ENCODE measurements around the gene TMEM109.

Gene TMEM109

DNA sequence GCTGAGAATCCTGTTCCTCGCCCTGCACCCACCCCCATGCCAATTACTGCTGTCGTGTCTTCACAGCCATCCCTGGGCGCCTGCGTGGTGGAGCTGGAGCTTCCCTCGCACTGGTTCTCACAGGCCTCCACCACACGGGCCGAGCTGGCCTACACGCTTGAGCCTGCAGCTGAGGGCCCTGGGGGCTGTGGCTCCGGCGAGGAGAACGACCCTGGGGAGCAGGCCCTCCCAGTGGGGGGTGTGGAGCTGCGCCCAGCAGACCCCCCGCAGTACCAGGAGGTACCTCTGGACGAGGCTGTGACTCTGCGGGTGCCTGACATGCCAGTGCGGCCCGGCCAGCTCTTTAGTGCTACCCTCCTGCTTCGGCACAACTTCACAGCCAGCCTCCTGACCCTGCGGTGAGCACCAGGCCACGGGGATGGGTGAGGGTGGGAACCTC, 14.6 kb downstream of the TMEM109 start:
- Histone ChIP-seq H3K4me1 (peaks cover 3% of the 10 kb centered on the region; the same call in 1 of the 2 replicates), H3K27me3 (no peaks in the 10 kb centered on the region), H3K9me3 (no peaks in the 10 kb centered on the region), H3K4me3 (ENCODE audit: low read depth, low read length) (no peak overlapping the region), H3K36me3 (peaks cover 14% of the 10 kb centered on the region)
- TF ChIP-seq, protein P1, sequence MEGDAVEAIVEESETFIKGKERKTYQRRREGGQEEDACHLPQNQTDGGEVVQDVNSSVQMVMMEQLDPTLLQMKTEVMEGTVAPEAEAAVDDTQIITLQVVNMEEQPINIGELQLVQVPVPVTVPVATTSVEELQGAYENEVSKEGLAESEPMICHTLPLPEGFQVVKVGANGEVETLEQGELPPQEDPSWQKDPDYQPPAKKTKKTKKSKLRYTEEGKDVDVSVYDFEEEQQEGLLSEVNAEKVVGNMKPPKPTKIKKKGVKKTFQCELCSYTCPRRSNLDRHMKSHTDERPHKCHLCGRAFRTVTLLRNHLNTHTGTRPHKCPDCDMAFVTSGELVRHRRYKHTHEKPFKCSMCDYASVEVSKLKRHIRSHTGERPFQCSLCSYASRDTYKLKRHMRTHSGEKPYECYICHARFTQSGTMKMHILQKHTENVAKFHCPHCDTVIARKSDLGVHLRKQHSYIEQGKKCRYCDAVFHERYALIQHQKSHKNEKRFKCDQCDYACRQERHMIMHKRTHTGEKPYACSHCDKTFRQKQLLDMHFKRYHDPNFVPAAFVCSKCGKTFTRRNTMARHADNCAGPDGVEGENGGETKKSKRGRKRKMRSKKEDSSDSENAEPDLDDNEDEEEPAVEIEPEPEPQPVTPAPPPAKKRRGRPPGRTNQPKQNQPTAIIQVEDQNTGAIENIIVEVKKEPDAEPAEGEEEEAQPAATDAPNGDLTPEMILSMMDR (IDR thresholded peaks at IDR 0.05; ENCODE audit: low read depth, low read length): no peak
- DNase-seq: no peak

GRCh38 chr11:60929764-60930163, 15.8 kb downstream of the TMEM109 start:
- Histone ChIP-seq H3K9me3 (no peaks in the 10 kb centered on the region), H3K36me3 (peaks cover 14% of the 10 kb centered on the region), H3K4me3 (ENCODE audit: low read depth, low read length) (no peak overlapping the region), H3K27me3 (no peaks in the 10 kb centered on the region), H3K4me1 (no peaks in the 10 kb centered on the region)
- no peak for DNase-seq
- TF ChIP-seq, protein P1 (IDR thresholded peaks at IDR 0.05; ENCODE audit: low read depth, low read length): no peak

GRCh38 chr11:60930394-60930793, 16.4 kb downstream of the TMEM109 start:
- TF ChIP-seq, protein P1 (IDR thresholded peaks at IDR 0.05; ENCODE audit: low read depth, low read length): no peak
- peaks cover 16% of the 10 kb centered on the region for H3K36me3 ChIP-seq
- no peaks in the 10 kb centered on the region for H3K27me3 ChIP-seq
- no peaks in the 10 kb centered on the region for H3K4me1 ChIP-seq
- DNase-seq: no peak
- no peaks in the 10 kb centered on the region for H3K9me3 ChIP-seq
- no peak overlapping the region for H3K4me3 ChIP-seq (ENCODE audit: low read depth, low read length)

- H3K4me3 ChIP-seq (ENCODE audit: low read depth, low read length): no peak overlapping the region
- TF ChIP-seq, protein P1 (IDR thresholded peaks at IDR 0.05; ENCODE audit: low read depth, low read length): no peak
- no peak for DNase-seq
- peaks cover 16% of the 10 kb centered on the region for H3K36me3 ChIP-seq
- H3K27me3 ChIP-seq: no peaks in the 10 kb centered on the region
- H3K9me3 ChIP-seq: no peaks in the 10 kb centered on the region
- H3K4me1 ChIP-seq: no peaks in the 10 kb centered on the region
These were observed 18.0 kb downstream of the TMEM109 start for GRCh38 chr11:60931917-60932316.

DNA sequence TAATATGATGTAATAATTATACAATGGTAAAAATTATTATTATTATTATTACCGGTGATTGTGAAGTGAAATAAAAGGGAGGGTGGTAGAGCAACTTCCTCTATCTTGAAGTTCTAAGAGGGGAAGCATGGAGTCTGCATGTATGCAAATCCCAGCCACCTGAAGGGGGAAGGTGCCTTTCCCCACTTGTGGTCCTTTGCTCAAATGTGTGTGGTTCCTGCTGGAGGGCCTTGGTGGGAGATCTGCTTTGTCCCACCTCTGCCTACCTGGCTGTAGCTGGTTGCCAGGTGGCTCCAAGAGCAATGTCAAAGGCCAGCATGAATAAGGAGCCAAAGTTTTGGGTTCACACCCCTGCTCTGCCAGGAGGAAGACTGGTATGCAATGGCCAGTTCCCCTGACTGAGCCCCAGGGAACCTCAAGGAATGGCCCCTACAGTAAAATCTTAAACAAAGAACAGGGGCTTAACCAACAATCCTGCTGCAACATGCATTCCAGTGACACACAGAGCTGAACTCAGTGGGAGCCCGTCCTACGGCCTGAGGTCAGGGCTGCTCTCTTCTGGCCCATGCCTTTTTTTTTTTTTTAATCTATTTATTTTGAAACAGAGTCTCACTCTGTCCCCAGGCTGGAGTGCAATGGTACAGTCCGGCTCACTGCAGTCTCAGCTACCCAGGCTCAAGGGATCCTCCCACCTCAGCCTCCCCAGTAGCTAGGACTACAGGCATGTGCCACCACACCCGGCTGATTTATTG, 18.8 kb downstream of the TMEM109 start:
- Histone ChIP-seq H3K27me3 (no peaks in the 10 kb centered on the region), H3K36me3 (peaks cover 13% of the 10 kb centered on the region), H3K9me3 (no peaks in the 10 kb centered on the region), H3K4me1 (no peaks in the 10 kb centered on the region), H3K4me3 (ENCODE audit: low read depth, low read length) (no peak overlapping the region)
- TF ChIP-seq, protein P1 (IDR thresholded peaks at IDR 0.05; ENCODE audit: low read depth, low read length): no peak
- DNase-seq: no peak

DNA sequence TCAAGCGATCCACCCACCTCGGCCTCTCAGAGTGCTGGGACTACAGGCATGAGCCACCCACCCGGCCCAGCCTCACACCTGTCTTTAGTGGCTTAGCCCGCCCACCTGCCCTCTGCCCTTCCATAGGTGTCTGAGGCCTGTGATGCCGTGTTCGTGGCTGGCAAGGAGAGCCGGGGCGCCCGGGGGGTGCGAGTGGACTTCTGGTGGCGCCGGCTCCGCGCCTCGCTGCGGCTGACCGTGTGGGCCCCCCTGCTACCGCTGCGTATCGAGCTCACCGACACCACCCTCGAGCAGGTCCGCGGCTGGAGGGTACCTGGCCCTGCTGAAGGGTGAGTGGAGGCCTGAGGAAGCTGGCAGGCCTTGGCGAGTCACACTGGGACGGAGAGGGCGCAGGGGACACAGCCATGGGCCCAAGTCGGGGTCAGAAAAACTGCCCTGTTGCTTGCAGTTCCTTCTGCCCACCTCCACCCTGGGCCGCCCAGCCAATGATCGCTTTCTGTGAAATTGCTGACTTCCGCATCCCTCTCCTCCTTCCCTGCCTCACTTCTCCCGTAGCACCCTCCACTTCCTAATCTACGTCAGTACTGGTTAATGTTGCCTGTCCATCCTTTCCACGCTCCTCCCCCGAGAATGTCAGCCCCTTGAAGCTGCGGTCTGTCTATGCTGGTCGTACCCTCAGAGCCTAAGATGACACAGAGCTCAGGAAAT, 19.6 kb downstream of the TMEM109 start:
- no peak for DNase-seq

More for the DNA sequence above, 19.6 kb downstream of the TMEM109 start:
- Histone ChIP-seq H3K36me3 (peaks cover 8% of the 10 kb centered on the region), H3K9me3 (no peaks in the 10 kb centered on the region), H3K4me1 (no peaks in the 10 kb centered on the region), H3K27me3 (no peaks in the 10 kb centered on the region), H3K4me3 (ENCODE audit: low read depth, low read length) (no peak overlapping the region)
- TF ChIP-seq, protein P1 (IDR thresholded peaks at IDR 0.05; ENCODE audit: low read depth, low read length): no peak
